ENCODE data around the gene PINK1.

Gene PINK1

GRCh38 chr1:20609541-20609940 lies 23.7 kb upstream of the PINK1 start:
- TF ChIP-seq CTCF (IDR thresholded peaks at IDR 0.05; ENCODE audit: extremely low read depth, insufficient read depth, missing control alignments): no peak
- in situ Hi-C loops (cut with MboI; ENCODE audit: low pct_unique_long_range_greater_than_20kb, low sequenced_read_pairs, unreplicated experiment): no loop called here
- DNase-seq (ENCODE audit: low spot score): no peak

DNA sequence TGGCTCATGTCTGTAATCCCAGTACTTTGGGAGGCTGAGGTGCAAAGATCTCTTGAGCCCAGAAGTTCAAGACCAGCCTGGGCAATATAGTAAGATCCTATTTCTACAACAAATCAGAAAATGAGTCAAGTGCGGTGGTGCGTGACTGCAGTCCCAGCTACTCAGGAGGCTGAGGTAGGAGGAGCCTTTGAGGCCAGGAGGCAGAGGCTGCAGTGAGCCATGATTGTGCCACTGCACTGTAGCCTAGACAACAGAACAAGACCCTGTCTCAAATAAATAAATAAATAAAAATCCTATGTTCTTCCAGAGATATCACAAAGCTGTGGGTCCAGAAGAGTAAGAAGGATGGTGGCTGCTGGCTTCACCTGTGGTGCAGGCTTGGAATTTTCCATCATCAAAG lies 22.3 kb upstream of the PINK1 start:
- TF ChIP-seq CTCF (IDR thresholded peaks at IDR 0.05; ENCODE audit: extremely low read depth, insufficient read depth, missing control alignments): no peak
- in situ Hi-C loops (cut with MboI; ENCODE audit: low pct_unique_long_range_greater_than_20kb, low sequenced_read_pairs, unreplicated experiment): no loop called here
- no peak for DNase-seq (ENCODE audit: low spot score)

- in situ Hi-C loops (cut with MboI; ENCODE audit: low pct_unique_long_range_greater_than_20kb, low sequenced_read_pairs, unreplicated experiment): no loop called here
- no peak for TF ChIP-seq CTCF (IDR thresholded peaks at IDR 0.05; ENCODE audit: extremely low read depth, insufficient read depth, missing control alignments)
- DNase-seq (ENCODE audit: low spot score): no peak
Measured at GRCh38 chr1:20611652-20612051, 21.6 kb upstream of the PINK1 start.

DNA sequence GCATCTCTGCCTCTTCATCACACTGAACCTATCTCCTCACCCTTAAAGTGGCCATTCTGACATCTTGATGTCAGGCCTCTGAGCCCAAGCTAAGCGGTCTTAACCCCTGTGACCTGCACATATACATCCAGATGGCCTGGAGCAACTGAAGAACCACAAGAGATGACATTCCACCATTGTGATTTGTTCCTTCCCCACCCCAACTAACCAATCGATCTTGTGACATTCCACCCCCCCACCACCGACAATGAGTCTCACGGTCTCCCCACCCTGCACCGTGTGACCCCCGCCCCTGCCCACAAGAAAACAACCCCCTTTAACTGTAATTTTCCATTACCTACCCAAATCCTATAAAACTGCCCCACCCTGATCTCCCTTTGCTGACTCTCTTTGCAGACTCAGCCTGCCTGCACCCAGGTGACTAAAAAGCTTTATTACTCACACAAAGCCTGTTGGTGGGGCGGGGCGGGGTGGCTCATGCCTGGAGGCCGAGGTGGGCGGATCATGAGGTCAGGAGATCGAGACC lies 21.0 kb upstream of the PINK1 start:
- in situ Hi-C loops (cut with MboI; ENCODE audit: low pct_unique_long_range_greater_than_20kb, low sequenced_read_pairs, unreplicated experiment): no loop called here
- TF ChIP-seq CTCF (IDR thresholded peaks at IDR 0.05; ENCODE audit: extremely low read depth, insufficient read depth, missing control alignments): no peak
- DNase-seq (ENCODE audit: low spot score): no peak

GRCh38 chr1:20614131-20614579 lies 19.1 kb upstream of the PINK1 start:
- TF ChIP-seq CTCF (IDR thresholded peaks at IDR 0.05; ENCODE audit: extremely low read depth, insufficient read depth, missing control alignments): no peak
- in situ Hi-C loops (cut with MboI; ENCODE audit: low pct_unique_long_range_greater_than_20kb, low sequenced_read_pairs, unreplicated experiment): no loop called here
- DNase-seq (ENCODE audit: low spot score): no peak

DNA sequence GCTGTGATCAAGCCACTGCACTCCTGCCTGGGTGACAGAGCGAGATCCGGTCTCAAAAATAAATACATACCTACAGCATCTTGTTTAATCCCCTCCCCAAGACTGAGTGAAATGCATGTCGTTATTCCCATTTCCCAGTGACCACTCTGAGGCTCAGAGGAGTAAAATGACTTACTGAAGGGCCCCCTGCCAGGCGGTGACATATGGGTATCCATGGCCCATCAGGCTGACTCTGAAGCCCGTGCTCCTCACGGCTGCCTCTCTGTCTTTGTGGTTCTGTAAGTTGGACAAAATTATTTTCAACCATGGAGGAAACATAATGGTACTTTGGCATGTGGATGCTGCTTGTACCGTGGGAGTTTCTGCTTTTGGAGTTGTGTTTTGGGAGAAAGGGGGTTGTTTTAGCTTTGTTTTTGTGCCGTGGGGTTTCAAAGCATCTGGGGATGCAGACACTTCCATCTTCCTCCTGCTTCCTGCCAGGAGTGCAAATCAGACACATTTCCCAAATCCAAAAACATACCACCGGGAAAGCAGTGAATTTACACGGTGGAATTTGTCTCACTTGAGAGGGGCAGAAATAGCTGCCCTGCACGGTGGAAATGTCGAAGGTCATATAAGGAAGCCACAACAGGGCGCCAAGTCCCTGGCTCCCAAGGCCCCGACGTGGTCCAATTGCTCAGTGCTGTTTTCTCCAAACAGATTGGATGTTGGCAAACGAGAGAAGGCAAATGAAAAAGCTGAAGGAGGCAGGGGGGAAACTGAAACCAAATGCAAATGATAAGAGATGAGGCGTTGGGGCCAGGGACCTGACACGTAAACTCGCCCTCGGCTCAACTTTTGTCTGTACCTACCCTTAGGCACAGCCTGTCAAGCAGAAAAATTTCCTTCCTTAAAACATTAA lies 17.1 kb upstream of the PINK1 start:
- TF ChIP-seq CTCF (IDR thresholded peaks at IDR 0.05; ENCODE audit: extremely low read depth, insufficient read depth, missing control alignments): no peak
- in situ Hi-C loops (cut with MboI; ENCODE audit: low pct_unique_long_range_greater_than_20kb, low sequenced_read_pairs, unreplicated experiment): no loop called here
- DNase-seq (ENCODE audit: low spot score): peak; percentile 67
